H1 (cell line): ENCODE results near the gene BTG2. TPM values are rescaled to one million over a fixed set of nuclear protein-coding genes. Genes with fewer than 3 reads are reported as not detected.

Experiments
- CTCF ChIA-PET: fragments of 300-600 bp; sonication (Branson Sonifier 250); formaldehyde crosslinking; loops from one replicate; lab custom pipeline; 2021; ENCODE audit not compliant: partially characterized antibody; lab: Charles Lee
- POLR2A ChIA-PET: fragments of 300-600 bp; sonication (Branson Sonifier 250); formaldehyde crosslinking; loops from one replicate; lab custom pipeline; 2021; ENCODE audit warnings: inconsistent platforms; ENCODE audit not compliant: partially characterized antibody; lab: Charles Lee
- DNase-seq, 2 experiments: peaks; one replicate each; pipeline versions ENCODE4 v3.0.0 to v3.0.0-alpha.2; 2010 to 2022; ENCODE audit warnings: low spot score in 2 of 2, low read depth in 1 of 2, mixed read lengths in 1 of 2
- FAIRE-seq: peaks from 2 replicates; lab custom pipeline; 2011; peaks lifted over from hg19 to GRCh38; lab: Jason Lieb, UNC
- H2AFZ ChIP-seq: 2 replicates; pipeline ENCODE4 v1.8.1; 2012; ENCODE audit warnings: low read length, inconsistent platforms
- H2AK5ac ChIP-seq: 2 replicates; pipeline ENCODE4 v1.6.1; 2013; ENCODE audit warnings: low read depth, low read length
- H2BK120ac ChIP-seq: replicated peaks from 2 replicates; pipeline ENCODE3; 2013; ENCODE audit warnings: low read depth, low read length, inconsistent platforms
- H2BK12ac ChIP-seq: 2 replicates; pipeline ENCODE4 v1.6.1; 2013; ENCODE audit warnings: low read depth, low read length
- H2BK15ac ChIP-seq: 2 replicates; pipeline ENCODE4 v1.6.1; 2013; ENCODE audit warnings: low read length
- H2BK20ac ChIP-seq: 2 replicates; pipeline ENCODE4 v1.6.1; 2013; ENCODE audit warnings: low read length
- H2BK5ac ChIP-seq: 2 replicates; pipeline ENCODE4 v1.6.1; 2013; ENCODE audit warnings: low read depth, low read length
- H3K14ac ChIP-seq: 2 replicates; pipeline ENCODE4 v1.6.1; 2013; ENCODE audit warnings: inconsistent platforms; ENCODE audit not compliant: insufficient read length
- H3K18ac ChIP-seq: 2 replicates; pipeline ENCODE4 v1.6.1; 2013; ENCODE audit warnings: low read length; ENCODE audit errors: extremely low read depth
- H3K23ac ChIP-seq: 2 replicates; pipeline ENCODE4 v1.6.1; 2013; ENCODE audit warnings: inconsistent platforms; ENCODE audit not compliant: insufficient read length
- H3K23me2 ChIP-seq: 2 replicates; pipeline ENCODE4 v1.6.1; 2013; ENCODE audit warnings: low read depth, low read length
- H3K27ac ChIP-seq: 2 replicates; pipeline ENCODE4 v1.6.1; 2011; ENCODE audit warnings: low read depth, low read length, inconsistent platforms
- H3K27me3 ChIP-seq, 4 experiments: replicated peaks in 1 of 4; 1 replicate in 1 of 4; 2 replicates in 3 of 4; pipeline versions ENCODE4 v1.6.1 to v1.8.1; 2011 to 2013; ENCODE audit warnings: low read length in 3 of 4, mild to moderate bottlenecking in 3 of 4, inconsistent platforms in 2 of 4, mixed read lengths in 2 of 4, moderate library complexity in 1 of 4; ENCODE audit not compliant: control insufficient read depth in 3 of 4, insufficient read depth in 3 of 4; ENCODE audit errors: extremely low read depth in 1 of 4
- H3K36me3 ChIP-seq, 4 experiments: 2 replicates each; pipeline versions ENCODE4 v1.6.1 to v1.8.1; 2011 to 2013; ENCODE audit warnings: mild to moderate bottlenecking in 4 of 4, low read length in 3 of 4, moderate library complexity in 2 of 4, control low read depth in 1 of 4, inconsistent platforms in 1 of 4; ENCODE audit not compliant: insufficient read depth in 4 of 4, control insufficient read depth in 2 of 4
- H3K4ac ChIP-seq: replicated peaks from 2 replicates; pipeline ENCODE3; 2013; ENCODE audit warnings: low read length, low read depth, mixed read lengths, inconsistent platforms; ENCODE audit not compliant: insufficient read length
- H3K4me1 ChIP-seq, 4 experiments: replicated peaks in 1 of 4; 1 replicate in 1 of 4; 2 replicates in 3 of 4; pipeline versions ENCODE4 v1.6.1 to v1.8.1; 2011 to 2013; ENCODE audit warnings: low read length in 3 of 4, inconsistent platforms in 2 of 4, mixed read lengths in 1 of 4; ENCODE audit not compliant: insufficient read depth in 4 of 4, control insufficient read depth in 3 of 4
- H3K4me2 ChIP-seq, 2 experiments: 2 replicates each; pipeline versions ENCODE4 v1.6.1 to v1.8.1; 2011 to 2013; ENCODE audit warnings: low read depth in 2 of 2, low read length in 2 of 2, control low read depth in 1 of 2, inconsistent platforms in 1 of 2, mild to moderate bottlenecking in 1 of 2; ENCODE audit not compliant: insufficient read depth in 1 of 2
- H3K4me3 ChIP-seq, 4 experiments: fragments of 200-600, 300-600 bp in 1 of 4; sonication (generic), shearing (Covaris generic), sonication (Bioruptor Twin) in 1 of 4; 2 replicates each; pipeline versions ENCODE4 v1.5.1 to v1.8.1; 2011 to 2016; ENCODE audit warnings: low read length in 4 of 4, low read depth in 3 of 4, control low read depth in 2 of 4, inconsistent platforms in 2 of 4, mild to moderate bottlenecking in 2 of 4, mixed read lengths in 1 of 4, moderate library complexity in 1 of 4; ENCODE audit not compliant: insufficient read depth in 2 of 4; ENCODE audit errors: extremely low read depth in 1 of 4
- H3K56ac ChIP-seq: replicated peaks from 2 replicates; pipeline ENCODE3; 2013; ENCODE audit warnings: low read depth, mild to moderate bottlenecking, mixed read lengths, low read length, inconsistent platforms; ENCODE audit not compliant: insufficient read length
- H3K79me1 ChIP-seq: 2 replicates; pipeline ENCODE4 v1.6.1; 2013; ENCODE audit warnings: low read depth, low read length, control low read depth
- H3K79me2 ChIP-seq, 2 experiments: 2 replicates each; pipeline versions ENCODE4 v1.6.1 to v1.8.1; 2012 to 2013; ENCODE audit warnings: low read length in 2 of 2, mild to moderate bottlenecking in 2 of 2, inconsistent platforms in 1 of 2; ENCODE audit not compliant: insufficient read depth in 2 of 2, control insufficient read depth in 1 of 2
- H3K9ac ChIP-seq, 4 experiments: replicated peaks in 1 of 4; 1 replicate in 1 of 4; 2 replicates in 3 of 4; pipeline versions ENCODE4 v1.6.1 to v1.8.1; 2011 to 2013; ENCODE audit warnings: low read depth in 3 of 4, low read length in 3 of 4, control low read depth in 2 of 4, mild to moderate bottlenecking in 2 of 4, moderate library complexity in 2 of 4, inconsistent platforms in 1 of 4; ENCODE audit errors: extremely low read depth in 1 of 4
- H3K9me3 ChIP-seq, 2 experiments: 2 replicates each; pipeline versions ENCODE4 v1.6.1 to v1.8.1; 2012 to 2013; ENCODE audit warnings: mild to moderate bottlenecking in 2 of 2, moderate library complexity in 2 of 2, control low read depth in 1 of 2, inconsistent platforms in 1 of 2, low read depth in 1 of 2, low read length in 1 of 2, mixed read lengths in 1 of 2; ENCODE audit not compliant: insufficient read depth in 2 of 2
- H4K20me1 ChIP-seq, 2 experiments: replicated peaks in 1 of 2; 2 replicates each; pipeline versions ENCODE3 to v1.8.1; 2011 to 2013; ENCODE audit warnings: inconsistent platforms in 2 of 2, low read length in 2 of 2, mild to moderate bottlenecking in 1 of 2; ENCODE audit not compliant: insufficient read depth in 2 of 2, control insufficient read depth in 1 of 2
- H4K5ac ChIP-seq: 2 replicates; pipeline ENCODE4 v1.6.1; 2013; ENCODE audit warnings: low read length, low read depth, mixed read lengths, inconsistent platforms; ENCODE audit not compliant: insufficient read length
- H4K8ac ChIP-seq: 2 replicates; pipeline ENCODE4 v1.8.0; 2013; ENCODE audit warnings: mild to moderate bottlenecking, moderate library complexity, low read length, inconsistent platforms; ENCODE audit not compliant: insufficient read depth; ENCODE audit errors: extremely low read depth
- H4K91ac ChIP-seq: replicated peaks from 2 replicates; pipeline ENCODE3; 2013; ENCODE audit warnings: low read length, mixed read lengths, inconsistent platforms; ENCODE audit not compliant: insufficient read length
- E2F6 ChIP-seq: IDR thresholded peaks from 2 replicates; pipeline ENCODE4 v1.6.1; 2012; ENCODE audit warnings: inconsistent platforms
- KDM4A ChIP-seq: IDR thresholded peaks from one replicate; pipeline ENCODE4 v1.7.1; 2012; ENCODE audit warnings: low read depth, mild to moderate bottlenecking, moderate library complexity, low read length, inconsistent platforms; ENCODE audit not compliant: severe bottlenecking
- RAD21 ChIP-seq, 2 experiments: IDR thresholded peaks in 1 of 2; conservative IDR thresholded peaks in 1 of 2; 2 replicates each; pipeline ENCODE4 v1.6.1; 2011; ENCODE audit warnings: low read depth in 2 of 2, low read length in 2 of 2, improper control_type of control experiment in 1 of 2, inconsistent platforms in 1 of 2, mild to moderate bottlenecking in 1 of 2, moderate library complexity in 1 of 2
- RFX5 ChIP-seq: IDR thresholded peaks from 2 replicates; pipeline ENCODE4 v1.6.1; 2011; ENCODE audit warnings: low read depth, low read length, improper control_type of control experiment, borderline replicate concordance
- SP1 ChIP-seq: IDR thresholded peaks from 2 replicates; pipeline ENCODE4 v1.6.1; 2011; ENCODE audit warnings: low read depth, low read length
- WGBS, 2 experiments: shearing (Covaris generic) in 1 of 2; methylation state at CpG; one replicate each; pipeline versions ENCODE4 v1.1.6 to v1.1.7; 2013 to 2015; ENCODE audit warnings: low lambda C conversion rate in 2 of 2, mixed read lengths in 2 of 2, inconsistent platforms in 1 of 2, low coverage in 1 of 2, missing lambda C conversion rate in 1 of 2; ENCODE audit not compliant: insufficient replicate concordance in 2 of 2, insufficient coverage in 1 of 2, insufficient read length in 1 of 2; ENCODE audit errors: extremely low coverage in 1 of 2, missing lambda C conversion rate in 1 of 2; 5-methylcytosine and 5-hydroxymethylcytosine counted together
- polyA plus RNA-seq, 7 experiments: library from polyadenylated mRNA; depleted of rRNA in 3 of 7; stranded (reverse) in 5 of 7; unstranded in 2 of 7; fragments of >200 nt in 5 of 7; fragments of 200-250 nt in 2 of 7; gene quantifications; 1 replicate in 5 of 7; 2 replicates in 1 of 7; 4 replicates in 1 of 7; pipeline versions ENCODE4 v1.2.1 to v1.2.3, GENCODE V29; 2011 to 2013; ENCODE audit warnings: missing spikeins in 2 of 7, mixed read lengths in 2 of 7
- total RNA-seq: library from RNA; stranded (reverse); fragmentation: NEBNext Ultra II Directional; extraction: Animal tissue kit (Norgen Biotek cat#: 25700); gene quantifications from 2 replicates; pipeline ENCODE4 v1.2.1, GENCODE V29; 2021
- TF ChIP-seq, protein P1 (sequence below), 3 experiments: IDR thresholded peaks; 1 replicate in 2 of 3; 2 replicates in 1 of 3; pipeline versions ENCODE4 v1.5.1 to v1.6.1; 2011; ENCODE audit warnings: low read length in 3 of 3, mild to moderate bottlenecking in 3 of 3, inconsistent platforms in 2 of 3, low read depth in 1 of 3, moderate library complexity in 1 of 3; ENCODE audit not compliant: insufficient read depth in 1 of 3; ENCODE audit errors: control extremely low read depth in 1 of 3
- TF ChIP-seq, protein P2 (sequence below): IDR thresholded peaks from 2 replicates; pipeline ENCODE4 v1.6.1; 2012; ENCODE audit warnings: inconsistent platforms

BTG2 gene
- total and polyA plus RNA-seq, 2 of the 8 experiments (the other 6 are each of a cell fraction or from before 2014, with no cell fraction given) = 4.8 to 11.0 TPM

DNA sequence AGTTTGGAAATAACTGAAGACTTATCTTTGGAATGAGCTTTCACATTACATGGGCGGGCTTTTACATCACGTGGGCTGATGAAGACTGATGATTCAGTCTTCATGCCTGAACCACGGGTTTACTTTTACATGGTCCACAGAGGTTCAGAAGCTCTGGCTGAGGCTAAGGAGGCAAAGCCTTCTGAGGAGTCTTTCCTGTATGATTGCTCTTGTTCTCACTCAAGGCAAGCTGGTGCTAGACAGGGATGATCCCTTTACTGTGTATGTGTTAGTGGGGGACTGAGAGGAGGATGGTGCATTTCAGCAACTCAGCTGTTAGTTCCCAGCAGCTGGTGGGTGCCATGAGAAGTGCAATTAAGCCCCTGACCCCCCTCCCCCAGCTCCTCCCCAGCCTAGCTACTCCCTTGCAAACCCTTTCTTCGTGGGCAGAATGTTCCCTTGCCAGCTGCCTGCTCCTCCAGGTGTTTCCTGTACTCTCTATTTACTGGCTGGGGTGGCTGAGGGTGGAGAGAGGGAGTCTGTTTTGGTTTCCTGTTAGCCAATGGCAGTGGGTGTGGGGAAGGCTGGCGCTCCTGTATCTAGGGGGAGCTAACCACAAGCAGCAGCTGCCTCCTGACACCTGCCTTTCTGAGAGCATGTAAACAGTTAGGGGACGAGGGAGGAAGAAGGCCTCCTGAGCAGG is 15.4 kb downstream of the BTG2 start:
- ChIA-PET CTCF (interaction anchor here (0.7 to 10.1 kb wide), 20 partner anchors 10 to 271 kb away, joined by 3 to 157 read pairs (median 6); no protein-coding TSS in a partner anchor), POLR2A (interaction anchor here (1.4 to 2.6 kb wide), 3 partner anchors 12 to 14 kb away, joined by 3 to 11 read pairs (median 6); partner anchors contain the start of gene BTG2)
- H4K5ac ChIP-seq = no peak overlapping the region
- no peak overlapping the region; the same call in 1 of the 2 replicates for H2AK5ac ChIP-seq
- 43% methylated on average over 6 of the region's 6 CpGs; no CpG with 5 or more reads in 1 of the 2 experiments for WGBS, 2 experiments
- DNase-seq (peak in 1 of 2 experiments; percentile 60), FAIRE-seq (no peak)
- no peak overlapping the region for H2AFZ ChIP-seq
- no peak overlapping the region for H3K23ac ChIP-seq
- peaks cover 3 to 17% (median 11%) of the 10 kb centered on the region in 4 experiments for H3K4me1 ChIP-seq
- H3K27ac ChIP-seq = no peak overlapping the region
- H4K8ac ChIP-seq = no peak overlapping the region
- H3K4ac ChIP-seq = no peak overlapping the region
- H2BK15ac ChIP-seq = no peak overlapping the region
- H3K56ac ChIP-seq = no peak overlapping the region
- H3K9me3 ChIP-seq = no peaks in the 10 kb centered on the region
- peaks cover 0 to 49% (median 17%) of the 10 kb centered on the region in 4 experiments; a peak in 6 of 7 replicates for H3K27me3 ChIP-seq
- H3K18ac ChIP-seq = 0 out of 2 replicates have a peak overlapping the region, but pooled peaks have one; percentile 53
- no peaks in the 10 kb centered on the region for H3K36me3 ChIP-seq
- no peaks in the 10 kb centered on the region for H3K79me2 ChIP-seq
- H2BK12ac ChIP-seq = no peak overlapping the region
- H3K14ac ChIP-seq = no peak overlapping the region
- no peaks in the 10 kb centered on the region for H3K79me1 ChIP-seq
- H3K4me2 ChIP-seq = peak overlapping the region in 1 of 2 experiments; percentile 42; a peak in 2 of 4 replicates
- no peak overlapping the region for H3K4me3 ChIP-seq
- H2BK5ac ChIP-seq = no peak overlapping the region
- H2BK20ac ChIP-seq = no peak overlapping the region
- no peaks in the 10 kb centered on the region for H4K20me1 ChIP-seq
- no peak overlapping the region for H2BK120ac ChIP-seq
- no peak overlapping the region; a peak in 1 of 7 replicates for H3K9ac ChIP-seq
- no peak overlapping the region for H4K91ac ChIP-seq
- H3K23me2 ChIP-seq = no peaks in the 10 kb centered on the region; the same call in 1 of the 2 replicates
- TF ChIP-seq RFX5 = peak; percentile 83
- TF ChIP-seq, protein P1, sequence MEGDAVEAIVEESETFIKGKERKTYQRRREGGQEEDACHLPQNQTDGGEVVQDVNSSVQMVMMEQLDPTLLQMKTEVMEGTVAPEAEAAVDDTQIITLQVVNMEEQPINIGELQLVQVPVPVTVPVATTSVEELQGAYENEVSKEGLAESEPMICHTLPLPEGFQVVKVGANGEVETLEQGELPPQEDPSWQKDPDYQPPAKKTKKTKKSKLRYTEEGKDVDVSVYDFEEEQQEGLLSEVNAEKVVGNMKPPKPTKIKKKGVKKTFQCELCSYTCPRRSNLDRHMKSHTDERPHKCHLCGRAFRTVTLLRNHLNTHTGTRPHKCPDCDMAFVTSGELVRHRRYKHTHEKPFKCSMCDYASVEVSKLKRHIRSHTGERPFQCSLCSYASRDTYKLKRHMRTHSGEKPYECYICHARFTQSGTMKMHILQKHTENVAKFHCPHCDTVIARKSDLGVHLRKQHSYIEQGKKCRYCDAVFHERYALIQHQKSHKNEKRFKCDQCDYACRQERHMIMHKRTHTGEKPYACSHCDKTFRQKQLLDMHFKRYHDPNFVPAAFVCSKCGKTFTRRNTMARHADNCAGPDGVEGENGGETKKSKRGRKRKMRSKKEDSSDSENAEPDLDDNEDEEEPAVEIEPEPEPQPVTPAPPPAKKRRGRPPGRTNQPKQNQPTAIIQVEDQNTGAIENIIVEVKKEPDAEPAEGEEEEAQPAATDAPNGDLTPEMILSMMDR (IDR thresholded peaks at IDR 0.05; ENCODE audit: control extremely low read depth in 1 of 3, insufficient read depth in 1 of 3, low read depth in 1 of 3, low read length in 3 of 3) = peak in 1 of 3 experiments; percentile 8; a peak in 1 of 4 replicates
- TF ChIP-seq RAD21 (IDR thresholded peaks at IDR 0.05 in 1 of 2, conservative IDR thresholded peaks at IDR 0.05 in 1 of 2; ENCODE audit: low read depth in 2 of 2, low read length in 2 of 2) = 0 out of 4 replicates have a peak, but pooled peaks of 1 of the 2 experiments have one; percentile 17
- TF ChIP-seq E2F6 = 0 out of 2 replicates have a peak, but pooled peaks have one; percentile 11
- TF ChIP-seq, protein P2, sequence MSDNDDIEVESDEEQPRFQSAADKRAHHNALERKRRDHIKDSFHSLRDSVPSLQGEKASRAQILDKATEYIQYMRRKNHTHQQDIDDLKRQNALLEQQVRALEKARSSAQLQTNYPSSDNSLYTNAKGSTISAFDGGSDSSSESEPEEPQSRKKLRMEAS = peak; percentile 56; the same call in 1 of the 2 replicates
- no peak for TF ChIP-seq KDM4A
- no peak for TF ChIP-seq SP1
